Endothelial cell of coronary artery (primary cell): ENCODE results near the gene D2HGDH. TPM values are rescaled to one million over a fixed set of nuclear protein-coding genes. Genes with fewer than 3 reads are reported as not detected.

Experiments
- total RNA-seq: library from RNA; depleted of rRNA; stranded (reverse); fragments of >200 nt; gene quantifications from 2 replicates; pipeline ENCODE4 v1.2.3, GENCODE V29; 2014

The D2HGDH gene
- total RNA-seq = 7.8 and 14.7 TPM in 2 replicates

DNA sequence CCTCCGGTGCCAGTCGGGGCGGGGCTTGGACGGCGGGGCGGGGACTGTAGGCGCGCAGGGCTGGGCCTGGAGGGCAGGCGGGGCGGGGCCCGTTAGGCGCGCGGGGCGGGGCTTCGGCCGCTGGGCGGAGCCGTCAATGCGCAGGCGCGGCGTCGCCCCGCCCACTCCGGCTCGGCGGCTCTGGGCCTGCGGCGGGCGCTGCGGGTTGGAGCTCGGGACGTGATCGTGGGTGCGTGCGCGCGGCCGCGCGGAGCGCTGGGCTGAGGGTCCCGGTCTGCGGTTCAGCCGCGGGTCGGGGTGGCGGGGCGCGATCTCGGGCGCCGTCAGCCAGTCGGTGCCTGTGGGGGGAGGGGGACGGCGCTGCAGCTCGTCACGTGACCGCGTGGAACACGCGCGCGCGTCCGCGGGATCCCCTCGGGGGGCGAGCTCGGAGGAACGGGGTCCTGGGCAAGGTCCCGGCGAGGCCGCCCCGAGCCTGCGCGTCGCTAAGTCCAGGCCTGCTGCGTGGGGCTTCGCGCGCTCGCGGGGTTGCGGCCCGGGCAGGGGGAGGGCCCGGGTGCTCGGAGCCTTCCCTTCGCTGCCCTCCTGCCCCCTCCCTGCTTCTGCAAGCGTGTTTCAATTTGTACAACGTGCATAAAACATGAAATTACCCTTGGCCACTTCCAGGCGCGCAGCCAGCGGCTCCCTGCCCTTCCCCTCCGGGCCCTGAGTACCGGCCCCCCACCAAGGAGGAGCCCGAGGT is at the start of gene D2HGDH:
TSS of gene D2HGDH (plus strand) at position 164 of the 742 bp plus-strand sequence. CDS start 595 bp downstream, outside the sequence.

DNA sequence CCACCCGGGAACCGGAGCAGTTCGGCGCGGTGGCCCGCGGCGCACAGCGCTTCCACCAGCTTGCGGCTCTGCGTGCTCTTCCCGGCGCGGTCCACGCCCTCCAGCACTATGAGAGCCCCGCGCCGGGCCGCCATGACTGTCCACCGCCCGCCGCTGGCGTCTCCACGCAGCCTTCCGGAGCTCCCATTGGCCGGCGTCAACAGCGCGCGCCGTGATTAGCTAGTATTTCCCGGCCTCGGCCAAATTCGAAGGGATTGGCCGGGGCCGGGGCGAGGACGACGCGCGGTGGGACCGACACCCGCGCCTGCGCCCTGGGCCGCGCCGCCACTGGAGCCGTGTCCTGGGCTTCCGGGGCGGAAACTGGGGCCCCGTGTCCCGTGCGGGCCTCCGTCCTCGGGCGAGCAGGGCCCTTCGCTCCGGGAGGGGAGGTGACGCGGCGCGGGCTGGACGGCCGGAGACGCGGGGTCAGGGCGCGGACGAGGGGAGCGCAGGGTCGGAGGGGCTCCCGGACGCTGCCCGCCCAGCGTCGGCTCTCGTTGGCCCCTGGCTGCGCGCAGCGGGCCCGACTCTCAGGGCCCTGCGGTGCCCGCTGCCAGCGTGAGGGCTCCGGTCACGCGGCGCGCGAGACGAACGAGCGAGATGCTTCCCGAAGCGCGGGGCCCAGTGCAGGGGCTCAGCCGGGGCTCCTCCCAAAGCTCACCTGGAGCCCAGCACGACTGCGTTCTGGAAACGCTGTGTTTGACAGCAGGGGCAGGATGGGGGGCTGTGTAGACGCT is 47.6 kb upstream of the D2HGDH start, which contains the start of gene DTYMK:
TSS of gene DTYMK (minus strand) at position 166 of the 776 bp plus-strand sequence. CDS start at position 134, 32 bp downstream.

DNA sequence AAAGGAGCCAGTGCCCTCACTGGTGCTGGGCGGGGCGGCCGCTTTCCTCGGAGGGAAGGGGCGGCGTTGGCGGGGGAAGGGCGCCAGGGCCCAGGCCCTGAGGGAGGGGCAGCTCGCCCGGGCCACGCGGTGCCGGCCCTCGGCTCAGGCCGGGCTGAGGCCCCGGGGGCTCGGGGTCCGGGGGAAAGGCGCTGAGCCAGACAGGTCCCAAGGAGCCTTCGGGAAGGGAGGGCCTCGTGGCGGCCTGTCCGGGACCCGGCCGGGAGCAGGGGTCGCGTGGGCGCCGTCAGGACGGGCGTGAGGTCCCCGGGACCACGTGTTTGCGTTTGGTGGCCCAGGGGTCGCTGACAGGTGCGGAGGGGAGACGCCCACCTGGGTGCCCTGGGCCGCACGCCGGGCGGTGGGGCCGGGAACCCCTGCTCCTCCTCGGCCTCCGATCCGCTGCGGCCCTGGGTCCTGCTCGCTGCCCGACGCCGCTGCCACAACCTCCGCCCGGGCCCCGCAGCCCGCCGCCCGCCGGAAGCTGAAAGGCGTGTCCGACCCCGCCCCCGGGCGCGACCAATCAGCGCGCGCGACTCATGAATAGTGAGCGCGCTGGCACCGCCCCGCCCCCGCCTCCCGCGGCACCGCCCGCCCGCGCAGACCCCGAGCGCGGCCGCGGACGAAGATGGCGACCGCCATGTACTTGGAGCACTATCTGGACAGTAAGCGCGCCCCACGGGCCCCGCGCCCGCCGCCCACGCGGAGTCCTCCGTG is 32.9 kb upstream of the D2HGDH start, which contains the start of gene ING5:
TSS of gene ING5 (plus strand) at position 641 of the 756 bp plus-strand sequence. CDS start at position 668, 27 bp downstream.

DNA sequence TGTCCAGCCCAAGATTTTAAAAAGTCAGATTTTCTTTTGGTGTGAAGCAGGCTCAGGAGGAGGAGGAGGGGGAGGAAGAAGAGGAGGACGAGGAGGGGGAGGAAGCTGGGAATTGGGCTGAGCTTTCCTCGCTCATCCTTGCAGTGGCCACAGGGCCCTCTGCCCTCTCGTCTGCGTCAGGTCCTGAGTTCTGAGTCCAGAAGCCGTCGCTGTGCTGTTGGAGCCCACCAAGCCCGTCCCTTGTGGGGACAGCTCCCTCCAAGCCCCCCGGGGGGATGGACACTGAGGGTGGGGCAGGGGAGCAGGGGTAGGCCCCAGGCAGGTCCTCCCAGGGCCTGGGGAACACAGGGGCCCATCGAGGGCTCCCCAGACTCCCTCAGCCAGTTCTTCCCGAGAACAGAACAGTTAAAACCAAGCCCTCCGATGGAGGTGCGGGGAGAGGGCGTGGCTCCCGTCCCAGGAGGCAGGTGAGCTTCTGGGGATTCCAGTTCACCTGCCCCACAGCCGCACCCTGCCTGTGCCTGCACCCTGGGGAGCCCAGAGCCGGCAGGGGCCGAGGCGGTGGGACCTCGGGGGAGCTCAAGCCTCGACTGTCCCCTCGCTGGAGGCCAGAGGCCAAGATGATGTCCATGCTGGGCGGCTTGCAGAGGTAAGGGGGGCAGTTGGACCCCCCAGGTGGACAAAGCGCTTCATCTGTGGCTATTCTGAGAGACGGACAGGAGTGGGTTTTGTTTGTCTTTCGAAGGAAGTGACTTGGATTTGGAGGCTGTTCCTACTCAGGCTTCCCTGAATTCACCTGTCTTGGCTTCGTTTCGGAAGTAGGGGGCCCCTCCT is 42.1 kb downstream of the D2HGDH start, which contains the start of gene GAL3ST2:
TSS of gene GAL3ST2 (plus strand) at position 487 of the 834 bp plus-strand sequence. CDS start at position 621, 134 bp downstream.

DNA sequence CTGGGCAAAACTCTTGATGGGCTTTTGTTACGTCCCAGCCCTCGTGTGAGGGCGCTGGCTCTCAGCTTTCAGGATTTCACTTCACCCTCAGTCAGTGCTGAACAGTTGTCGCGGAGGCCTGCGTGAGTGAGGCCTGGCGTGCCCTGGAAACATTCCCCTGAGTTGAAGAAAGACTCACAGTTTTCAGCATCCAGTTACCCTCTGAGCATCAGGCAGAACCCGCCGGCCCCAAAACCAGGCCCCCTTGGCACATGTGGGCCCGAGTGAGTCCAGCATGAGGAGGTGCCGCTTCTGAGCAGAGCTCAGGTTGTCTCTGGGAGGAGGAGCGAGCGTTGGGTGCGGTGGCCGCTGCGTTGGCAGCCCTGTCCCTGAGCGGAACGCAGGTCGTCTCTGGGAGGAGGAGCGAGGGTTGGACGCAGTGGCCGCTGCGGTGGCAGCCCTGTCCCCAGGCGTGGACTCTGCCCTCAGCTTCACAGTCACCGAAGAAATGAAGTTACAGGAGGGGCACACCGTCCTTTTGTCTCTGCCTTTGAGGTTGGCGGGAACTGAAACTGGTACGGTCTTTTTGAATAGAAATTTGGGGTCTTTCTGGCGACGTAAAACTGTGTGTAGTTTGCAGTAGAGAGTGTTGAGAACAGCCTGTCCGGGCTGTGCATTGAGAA is 74.4 kb downstream of the D2HGDH start, which contains the start of gene NEU4:
TSS of gene NEU4 (plus strand) at position 473 of the 662 bp plus-strand sequence. CDS start 5,292 bp downstream, outside the sequence.

Other genes starting within 250 kb of the D2HGDH start
- gene STK25, start 226.0 kb upstream of the D2HGDH start, total RNA-seq = 311 and 347 TPM in 2 replicates
- 29.8 and 51.2 TPM in 2 replicates for gene BOK, start 175.9 kb upstream of the D2HGDH start, total RNA-seq
- gene THAP4, start 97.5 kb upstream of the D2HGDH start, total RNA-seq = 48.9 and 50.4 TPM in 2 replicates
- 75.1 and 77.1 TPM in 2 replicates for gene ATG4B, start 96.9 kb upstream of the D2HGDH start, total RNA-seq
- 27.4 and 42.6 TPM in 2 replicates for gene DTYMK, start 47.8 kb upstream of the D2HGDH start, total RNA-seq
- 21.7 and 22.0 TPM in 2 replicates for gene ING5, start 32.6 kb upstream of the D2HGDH start, total RNA-seq
- 0.09 TPM in 1 of 2 replicates, not detected in the other for gene GAL3ST2, start 42.2 kb downstream of the D2HGDH start, total RNA-seq
- not detected in 2 replicates for gene NEU4, start 74.6 kb downstream of the D2HGDH start, total RNA-seq
- not detected in 2 replicates for gene PDCD1, start 124.3 kb downstream of the D2HGDH start, total RNA-seq
- gene RTP5, start 135.1 kb downstream of the D2HGDH start, total RNA-seq = not detected in 2 replicates